GM12878 (cell line): ENCODE measurements around the gene CHL1.

Experiments used
- CREM ChIP-seq: IDR thresholded peaks from 2 replicates; pipeline ENCODE4 v1.6.1; 2014; ENCODE audit warnings: antibody characterized with exemption, low read depth
- FOXK2 ChIP-seq: fragments of 450-650 bp; IDR thresholded peaks from 2 replicates; pipeline ENCODE4 v1.6.1; 2017; ENCODE audit warnings: mild to moderate bottlenecking, moderate library complexity
- HSF1 ChIP-seq: fragments of 150-350 bp; IDR thresholded peaks from 2 replicates; pipeline ENCODE4 v1.6.1; 2014; ENCODE audit warnings: mild to moderate bottlenecking, low read depth, low read length
- MEF2B ChIP-seq: fragments of 450-650 bp; IDR thresholded peaks from 2 replicates; pipeline ENCODE4 v1.6.1; 2018; ENCODE audit warnings: mild to moderate bottlenecking, moderate library complexity; ENCODE audit not compliant: partially characterized antibody, poor library complexity, severe bottlenecking
- PKNOX1 ChIP-seq: fragments of 450-650 bp; IDR thresholded peaks from 2 replicates; pipeline ENCODE4 v1.6.1; 2016; ENCODE audit warnings: mild to moderate bottlenecking
- POLR2A ChIP-seq: IDR thresholded peaks from 2 replicates; pipeline ENCODE4 v1.6.1; 2011; ENCODE audit warnings: low read depth, mild to moderate bottlenecking, low read length
- YY1 ChIP-seq: IDR thresholded peaks from 2 replicates; pipeline ENCODE4 v1.6.1; 2011; ENCODE audit warnings: low read depth, mild to moderate bottlenecking, low read length
- ZSCAN29 ChIP-seq: fragments of 450-650 bp; IDR thresholded peaks from 2 replicates; pipeline ENCODE4 v1.6.1; 2017; ENCODE audit warnings: mild to moderate bottlenecking, moderate library complexity
- TF ChIP-seq, protein P1 (sequence below): IDR thresholded peaks from 2 replicates; pipeline ENCODE4 v1.6.1; 2012; ENCODE audit warnings: low read depth, low read length, improper control_type of control experiment
- TF ChIP-seq, protein P2 (sequence below): fragments of 450-650 bp; IDR thresholded peaks from 2 replicates; pipeline ENCODE4 v1.6.1; 2016; ENCODE audit warnings: mild to moderate bottlenecking, moderate library complexity, borderline replicate concordance
- TF ChIP-seq, protein P3 (sequence below): IDR thresholded peaks from 2 replicates; pipeline ENCODE4 v1.6.1; 2011; ENCODE audit warnings: low read depth, low read length, improper control_type of control experiment, borderline replicate concordance

- TF ChIP-seq CREM (no peak), PKNOX1 (no peak), MEF2B (no peak), YY1 (no peak), POLR2A (no peak), HSF1 (no peak), FOXK2 (no peak), ZSCAN29 (no peak)
- TF ChIP-seq, protein P1, sequence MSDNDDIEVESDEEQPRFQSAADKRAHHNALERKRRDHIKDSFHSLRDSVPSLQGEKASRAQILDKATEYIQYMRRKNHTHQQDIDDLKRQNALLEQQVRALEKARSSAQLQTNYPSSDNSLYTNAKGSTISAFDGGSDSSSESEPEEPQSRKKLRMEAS, result no peak
- TF ChIP-seq, protein P2, sequence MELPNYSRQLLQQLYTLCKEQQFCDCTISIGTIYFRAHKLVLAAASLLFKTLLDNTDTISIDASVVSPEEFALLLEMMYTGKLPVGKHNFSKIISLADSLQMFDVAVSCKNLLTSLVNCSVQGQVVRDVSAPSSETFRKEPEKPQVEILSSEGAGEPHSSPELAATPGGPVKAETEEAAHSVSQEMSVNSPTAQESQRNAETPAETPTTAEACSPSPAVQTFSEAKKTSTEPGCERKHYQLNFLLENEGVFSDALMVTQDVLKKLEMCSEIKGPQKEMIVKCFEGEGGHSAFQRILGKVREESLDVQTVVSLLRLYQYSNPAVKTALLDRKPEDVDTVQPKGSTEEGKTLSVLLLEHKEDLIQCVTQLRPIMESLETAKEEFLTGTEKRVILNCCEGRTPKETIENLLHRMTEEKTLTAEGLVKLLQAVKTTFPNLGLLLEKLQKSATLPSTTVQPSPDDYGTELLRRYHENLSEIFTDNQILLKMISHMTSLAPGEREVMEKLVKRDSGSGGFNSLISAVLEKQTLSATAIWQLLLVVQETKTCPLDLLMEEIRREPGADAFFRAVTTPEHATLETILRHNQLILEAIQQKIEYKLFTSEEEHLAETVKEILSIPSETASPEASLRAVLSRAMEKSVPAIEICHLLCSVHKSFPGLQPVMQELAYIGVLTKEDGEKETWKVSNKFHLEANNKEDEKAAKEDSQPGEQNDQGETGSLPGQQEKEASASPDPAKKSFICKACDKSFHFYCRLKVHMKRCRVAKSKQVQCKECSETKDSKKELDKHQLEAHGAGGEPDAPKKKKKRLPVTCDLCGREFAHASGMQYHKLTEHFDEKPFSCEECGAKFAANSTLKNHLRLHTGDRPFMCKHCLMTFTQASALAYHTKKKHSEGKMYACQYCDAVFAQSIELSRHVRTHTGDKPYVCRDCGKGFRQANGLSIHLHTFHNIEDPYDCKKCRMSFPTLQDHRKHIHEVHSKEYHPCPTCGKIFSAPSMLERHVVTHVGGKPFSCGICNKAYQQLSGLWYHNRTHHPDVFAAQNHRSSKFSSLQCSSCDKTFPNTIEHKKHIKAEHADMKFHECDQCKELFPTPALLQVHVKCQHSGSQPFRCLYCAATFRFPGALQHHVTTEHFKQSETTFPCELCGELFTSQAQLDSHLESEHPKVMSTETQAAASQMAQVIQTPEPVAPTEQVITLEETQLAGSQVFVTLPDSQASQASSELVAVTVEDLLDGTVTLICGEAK, result no peak
- TF ChIP-seq, protein P3, sequence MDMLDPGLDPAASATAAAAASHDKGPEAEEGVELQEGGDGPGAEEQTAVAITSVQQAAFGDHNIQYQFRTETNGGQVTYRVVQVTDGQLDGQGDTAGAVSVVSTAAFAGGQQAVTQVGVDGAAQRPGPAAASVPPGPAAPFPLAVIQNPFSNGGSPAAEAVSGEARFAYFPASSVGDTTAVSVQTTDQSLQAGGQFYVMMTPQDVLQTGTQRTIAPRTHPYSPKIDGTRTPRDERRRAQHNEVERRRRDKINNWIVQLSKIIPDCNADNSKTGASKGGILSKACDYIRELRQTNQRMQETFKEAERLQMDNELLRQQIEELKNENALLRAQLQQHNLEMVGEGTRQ, result no peak
Observed at GRCh38 chr3:217099-217813, 20.7 kb downstream of the CHL1 start.
